Fibroblast of skin of abdomen (primary cell): Measurements from ENCODE around the gene MGAT4C.
A peak's percentile ranks its signal among the peaks of the same experiment; 100 is the strongest.
"Not testable (repeated sequence)": the region's sequence is repeated elsewhere in the genome, so short reads cannot be mapped to it uniquely, and the experiment has no call there.

Source experiments
- DNase-seq: peaks from one replicate; pipeline ENCODE4 v3.0.0-alpha.2; 2013

Gene MGAT4C

DNA sequence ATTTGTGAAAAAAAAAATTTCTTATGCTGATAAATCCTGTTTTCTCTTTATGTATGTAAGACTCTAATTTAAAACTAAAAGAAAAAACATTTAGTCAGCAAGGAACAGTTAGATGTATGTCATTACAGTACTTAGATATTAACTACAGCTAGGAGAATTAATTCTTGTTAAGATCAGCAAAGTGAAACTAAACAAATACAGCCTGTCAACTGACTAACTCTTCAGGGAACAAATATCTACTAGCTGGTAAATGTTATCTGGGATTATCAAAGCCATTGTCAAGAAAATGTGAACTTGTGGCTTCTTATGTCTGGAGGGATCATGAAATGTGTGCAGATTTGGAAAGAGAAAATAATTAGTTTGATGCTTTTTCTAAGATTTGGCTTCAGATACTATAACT is 27.5 kb downstream of the MGAT4C start:
- no peak for DNase-seq

DNA sequence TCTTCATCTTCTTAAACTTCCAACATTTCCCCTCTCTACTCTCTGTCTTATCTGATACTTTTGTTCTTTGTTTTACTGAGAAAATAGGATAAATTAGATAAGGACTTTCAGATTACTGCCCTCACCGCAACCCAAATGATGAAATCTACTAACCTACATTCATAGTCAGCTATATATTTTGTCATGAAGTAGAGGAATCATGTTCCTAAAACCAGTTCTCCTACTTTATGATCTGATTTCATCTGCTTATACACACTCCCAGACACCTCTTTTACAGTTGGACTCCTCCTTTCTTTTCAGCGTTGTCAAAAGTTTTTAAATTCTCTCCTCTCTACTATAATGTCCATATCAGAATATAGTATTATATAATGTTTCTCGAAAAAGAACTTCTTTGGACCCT is 29.7 kb downstream of the MGAT4C start:
- no peak for DNase-seq

DNA sequence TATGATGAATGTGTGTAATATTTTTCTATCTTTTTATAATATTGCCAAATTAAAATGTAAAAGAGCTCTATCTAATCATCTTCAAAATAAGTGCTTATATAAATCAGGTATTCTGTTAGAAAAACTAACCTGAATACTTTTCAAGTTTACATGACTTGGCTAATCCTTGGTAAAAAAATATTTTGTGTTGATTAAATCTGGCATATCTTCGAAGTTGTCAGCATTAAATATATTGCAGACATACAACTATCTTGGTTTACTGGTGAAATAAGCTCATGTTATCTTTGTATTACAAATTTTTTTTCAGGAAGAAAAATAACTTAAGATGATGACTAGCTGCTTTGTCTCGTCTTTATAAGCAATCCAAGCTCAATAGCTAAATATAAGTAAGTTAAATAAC is 39.6 kb downstream of the MGAT4C start:
- DNase-seq = no peak

DNA sequence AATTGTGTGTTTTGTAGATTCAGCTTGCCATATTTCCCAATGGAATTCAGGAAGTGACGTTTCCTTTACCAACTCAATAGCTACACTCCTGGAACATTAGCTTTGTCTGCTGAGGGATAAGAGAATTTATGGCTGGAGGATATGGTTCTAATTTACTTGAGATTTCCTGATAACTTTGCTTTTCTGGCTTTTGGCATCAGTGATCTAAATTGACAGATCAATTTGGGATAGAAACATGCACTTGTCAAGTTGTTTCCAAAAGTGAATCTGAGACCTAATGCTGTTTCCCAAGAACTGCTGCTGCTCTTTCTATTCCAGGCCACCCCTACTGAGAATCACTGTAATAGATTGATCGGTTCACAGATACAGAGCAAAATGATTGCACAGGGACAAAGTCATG is 43.2 kb downstream of the MGAT4C start:
- DNase-seq = no peak

DNA sequence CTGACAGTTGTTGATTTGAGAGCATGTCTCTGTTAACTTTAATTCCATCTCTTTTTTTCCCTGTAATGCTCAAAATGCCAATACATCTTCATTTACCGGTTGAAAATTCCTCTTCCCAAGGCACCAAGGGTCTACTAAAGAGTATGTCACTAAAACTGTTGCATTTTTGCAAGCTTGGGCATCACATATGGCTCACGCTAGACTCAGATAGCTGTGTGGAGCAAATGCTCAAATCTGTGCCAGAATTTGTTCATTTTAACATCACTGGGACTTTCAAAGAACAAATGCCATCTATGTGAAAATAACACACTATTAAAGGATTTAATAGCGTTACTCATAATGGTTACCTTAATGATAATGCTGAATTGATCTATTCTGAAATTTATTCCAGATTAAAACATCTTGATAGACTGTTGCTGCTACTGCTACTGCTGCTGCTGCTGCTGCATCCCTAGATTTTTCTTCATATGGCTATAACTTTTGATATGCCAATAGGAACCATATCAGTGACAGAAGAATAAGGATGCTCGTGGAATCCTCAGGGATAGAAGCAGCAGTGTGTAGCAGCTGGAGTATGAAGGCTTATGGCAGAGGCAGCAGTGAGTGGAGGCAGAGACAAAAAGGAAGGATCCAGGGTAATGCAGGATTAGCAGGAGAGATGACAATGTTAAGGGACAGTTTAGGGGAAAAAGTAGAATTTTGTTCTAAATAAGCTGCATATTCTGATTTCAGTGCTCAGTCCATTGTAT is 57.3 kb downstream of the MGAT4C start:
- no peak for DNase-seq

- DNase-seq = no peak
Measured at GRCh38 chr12:86196465-86196864, 59.7 kb downstream of the MGAT4C start.

DNA sequence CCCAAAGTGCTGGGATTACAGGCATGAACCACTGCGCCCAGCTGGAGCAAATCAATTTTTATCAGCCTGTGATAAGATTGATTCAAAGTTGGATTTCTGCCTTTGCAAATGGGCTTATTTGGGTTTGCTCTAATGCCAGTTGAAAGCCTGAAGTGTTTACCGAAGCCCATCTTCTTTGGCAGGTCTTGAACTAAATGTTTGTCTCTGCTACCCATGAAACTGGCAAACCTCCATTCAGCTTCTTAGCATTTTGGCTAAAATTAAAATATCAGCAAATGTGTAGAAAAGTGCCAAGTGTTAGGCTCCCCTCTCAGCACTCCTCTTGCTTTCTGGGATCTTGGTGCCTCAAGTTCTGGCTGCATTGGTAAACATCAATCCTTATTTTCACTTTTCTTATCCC is 61.5 kb downstream of the MGAT4C start:
- no peak for DNase-seq

DNA sequence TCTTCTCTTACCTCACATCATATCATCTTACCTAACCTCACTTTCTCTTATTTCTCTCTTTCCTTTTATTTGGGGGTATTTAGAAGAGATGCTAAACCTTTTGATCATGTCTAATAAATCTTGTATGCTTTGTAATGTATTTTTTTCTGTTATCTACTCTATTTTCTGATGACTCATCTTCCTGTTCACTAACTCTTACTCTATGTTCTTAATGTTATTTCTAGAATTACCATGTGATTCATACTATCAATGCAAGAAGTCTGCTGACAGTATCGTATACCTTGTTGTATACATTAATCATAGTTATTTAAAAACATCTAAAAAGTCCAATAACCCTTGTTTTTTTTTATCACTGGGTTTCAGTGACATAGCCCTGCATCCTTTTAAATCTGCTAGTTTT is 62.3 kb downstream of the MGAT4C start:
- peak; percentile 14 for DNase-seq

DNA sequence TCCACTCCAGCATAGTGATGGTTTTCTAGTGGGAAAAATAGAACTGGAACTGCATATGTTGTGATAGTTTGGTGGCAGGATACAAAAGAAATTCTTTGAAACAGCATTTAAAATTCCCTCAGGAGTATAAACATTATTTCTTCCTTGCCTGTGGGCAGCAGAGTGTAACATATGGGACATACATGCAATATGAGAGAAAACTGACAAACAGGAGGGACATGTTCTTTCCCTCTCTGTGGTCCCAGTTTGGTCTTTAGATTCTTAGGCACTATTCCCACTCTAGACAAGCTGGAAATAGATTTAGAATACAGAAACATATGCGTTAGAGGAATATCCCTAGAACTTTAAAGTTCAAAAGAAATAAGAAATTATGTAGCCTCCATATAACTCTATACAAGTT is 68.0 kb downstream of the MGAT4C start:
- no peak for DNase-seq

DNA sequence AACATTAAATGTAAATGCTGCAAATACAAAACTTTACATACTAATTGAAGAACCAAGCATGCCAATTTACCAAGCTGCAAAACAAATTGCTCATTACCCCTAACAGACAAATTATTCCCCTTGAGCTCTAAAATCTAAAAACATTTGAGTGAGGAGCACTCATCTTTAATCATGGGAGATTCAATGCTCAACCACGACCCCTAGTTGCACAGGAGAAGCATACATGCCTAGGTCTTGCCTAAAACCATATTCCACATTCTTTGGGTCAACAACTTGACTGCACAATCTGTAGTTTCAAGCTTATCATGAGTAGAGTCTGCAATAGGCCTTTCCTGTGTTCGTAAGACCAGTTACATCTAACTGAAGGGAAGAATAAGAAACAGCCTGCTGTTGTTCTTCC is 69.7 kb downstream of the MGAT4C start:
- DNase-seq = peak; percentile 1

- no peak for DNase-seq
Measured at GRCh38 chr12:86179855-86180254, 76.3 kb downstream of the MGAT4C start.

- DNase-seq = no peak
Measured at GRCh38 chr12:86174188-86174587, 82.0 kb downstream of the MGAT4C start.

- DNase-seq = no peak
Measured at GRCh38 chr12:86172913-86173443, 83.2 kb downstream of the MGAT4C start.

GRCh38 chr12:86170051-86170450 is 86.1 kb downstream of the MGAT4C start:
- DNase-seq = no peak

DNA sequence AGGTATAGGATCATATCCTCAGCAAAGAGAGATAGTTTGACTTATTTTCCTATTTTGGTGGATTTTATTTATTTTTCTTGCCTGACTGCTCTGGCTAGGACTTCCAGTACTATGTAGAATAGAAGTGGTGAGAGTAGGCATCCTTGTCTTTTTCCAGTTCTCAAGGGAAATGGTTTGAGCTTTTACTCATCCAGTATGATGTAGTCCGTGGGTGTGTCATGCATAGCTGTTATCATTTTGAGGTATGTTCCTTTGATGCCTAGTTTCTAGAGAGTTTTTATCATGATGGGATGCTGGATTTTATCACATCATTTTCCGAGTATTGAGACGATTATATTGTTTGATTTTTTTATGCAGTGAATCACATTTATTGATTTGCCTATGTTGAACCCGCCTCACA is 97.2 kb downstream of the MGAT4C start:
- DNase-seq = peak; percentile 4

DNA sequence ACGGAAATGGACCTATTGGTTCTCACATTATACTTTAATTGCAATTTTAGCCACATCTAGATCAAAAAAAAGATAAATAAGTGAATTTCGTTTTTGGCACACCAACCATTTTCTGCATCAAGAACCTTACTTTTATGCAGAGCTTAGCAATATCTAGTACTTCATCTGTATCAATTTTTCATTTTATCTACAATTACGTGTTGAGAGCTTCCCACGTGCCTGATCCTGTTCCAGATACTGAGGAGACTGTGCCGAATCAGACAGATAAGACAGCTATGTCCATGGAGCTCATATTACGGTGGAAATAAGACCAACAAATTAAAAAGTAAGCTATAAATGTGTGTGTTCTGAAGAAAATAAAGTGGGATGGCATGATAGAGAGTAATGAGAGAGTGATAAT is 101.6 kb downstream of the MGAT4C start:
- no peak for DNase-seq

GRCh38 chr12:86148612-86149011 is 107.6 kb downstream of the MGAT4C start:
- peak; percentile 6 for DNase-seq

- DNase-seq = no peak
Measured at GRCh38 chr12:86148071-86148470, 108.1 kb downstream of the MGAT4C start.

DNA sequence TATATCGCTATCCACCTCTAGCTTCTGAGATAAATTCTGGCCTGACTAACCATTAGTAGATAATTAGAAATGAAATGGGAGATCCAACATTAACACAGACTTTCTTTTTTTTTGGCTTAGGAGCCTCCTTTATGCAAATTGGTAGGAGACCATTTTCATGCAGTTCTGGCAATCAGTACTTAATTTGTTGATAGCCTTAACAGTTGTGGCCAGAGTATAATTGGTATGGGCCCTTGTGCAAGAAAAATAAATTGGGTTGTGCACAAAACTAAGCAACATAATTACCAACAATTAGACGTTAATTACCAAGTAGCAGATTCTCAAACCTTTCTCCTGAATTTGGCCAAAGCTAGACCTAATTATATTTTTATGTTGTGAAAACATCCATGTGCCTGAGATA is 111.0 kb downstream of the MGAT4C start:
- no peak for DNase-seq

DNA sequence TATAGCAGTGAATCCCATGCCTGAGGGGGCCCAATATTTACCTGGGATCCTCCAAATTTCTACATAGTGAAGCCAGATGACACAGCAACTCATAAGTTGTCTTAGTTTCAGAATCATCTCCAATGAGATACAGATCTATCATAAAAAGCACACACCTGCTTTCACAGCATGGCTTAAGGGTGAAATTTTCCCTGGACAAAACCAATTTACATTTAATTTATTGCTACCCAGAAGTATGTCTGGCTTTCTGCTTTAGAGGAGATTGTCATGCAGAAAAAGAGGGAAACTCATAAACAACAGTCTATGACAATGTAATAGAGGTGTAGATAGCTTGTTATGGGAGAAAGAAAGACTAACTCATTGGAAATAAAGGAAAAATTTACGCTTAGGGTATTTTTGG is 113.0 kb downstream of the MGAT4C start:
- DNase-seq = no peak

GRCh38 chr12:86139671-86140070 is 116.5 kb downstream of the MGAT4C start:
- no peak for DNase-seq

DNA sequence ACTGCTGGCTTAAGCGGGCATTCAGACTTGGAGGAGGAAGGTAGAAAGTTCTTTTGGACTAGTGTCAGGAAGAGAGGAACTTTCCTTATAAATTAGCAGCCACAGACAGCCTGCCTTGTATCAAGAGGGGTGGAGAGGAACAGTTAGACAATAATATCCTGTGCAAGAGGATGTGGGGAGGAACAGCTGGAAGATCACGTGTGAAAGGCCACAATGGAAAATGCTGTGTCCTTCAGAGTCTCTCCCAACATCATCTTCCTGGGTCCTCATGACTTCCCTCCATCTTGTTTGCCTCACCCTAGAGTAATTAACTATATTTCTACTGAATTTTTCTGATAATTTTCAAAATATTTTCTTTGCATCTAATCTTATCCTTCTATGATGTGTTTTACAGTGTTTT is 117.4 kb downstream of the MGAT4C start:
- DNase-seq = no peak

GRCh38 chr12:86137936-86138335 is 118.3 kb downstream of the MGAT4C start:
- peak; percentile 93 for DNase-seq

GRCh38 chr12:86134561-86134960 is 121.6 kb downstream of the MGAT4C start:
- DNase-seq = peak; percentile 66

DNA sequence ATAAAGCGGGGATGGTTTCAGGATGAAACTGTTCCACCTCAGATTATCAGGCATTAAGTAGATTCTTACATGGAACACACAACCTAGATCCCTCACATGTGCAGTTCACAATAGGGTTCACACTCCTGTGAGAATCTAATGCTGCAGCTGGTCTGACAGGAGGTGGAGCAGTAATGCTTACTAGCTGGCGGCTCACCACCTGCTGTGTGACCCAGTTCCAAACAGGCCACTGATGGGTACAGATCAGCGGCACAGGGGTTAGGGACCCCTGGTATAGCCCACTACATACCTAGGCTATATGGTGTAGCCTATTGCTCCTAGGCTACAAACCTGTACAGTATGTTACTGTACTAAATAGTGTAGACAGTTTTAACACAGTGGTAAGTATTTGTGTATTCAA is 129.3 kb downstream of the MGAT4C start:
- not testable (repeated sequence) for DNase-seq
